MM.1S (cell line): Measurements from ENCODE around the gene TMEM154.

Experiments
- CTCF ChIP-seq: fragments of 300-600 bp; sonication (generic); IDR thresholded peaks from 2 replicates; pipeline ENCODE4 v1.5.1; 2016; ENCODE audit warnings: antibody characterized with exemption, low read length, mixed read lengths
- EZH2 ChIP-seq: fragments of 300-600 bp; sonication (generic); optimal IDR thresholded peaks from 2 replicates; pipeline ENCODE3; 2017; ENCODE audit warnings: low read depth, mild to moderate bottlenecking, antibody characterized with exemption, low read length, mixed read lengths
- EZH2phosphoT487 ChIP-seq: fragments of 300-600 bp; sonication (generic); IDR thresholded peaks from 2 replicates; pipeline ENCODE4 v1.6.1; 2018; ENCODE audit warnings: antibody characterized with exemption, low read length

- TF ChIP-seq EZH2: no peak
- TF ChIP-seq CTCF: no peak
- no peak for TF ChIP-seq EZH2phosphoT487
These were observed 60.2 kb downstream of the TMEM154 start for GRCh38 chr4:152619556-152619955.
